Measurements from ENCODE around the gene ZC3H6.

ZC3H6 gene

DNA sequence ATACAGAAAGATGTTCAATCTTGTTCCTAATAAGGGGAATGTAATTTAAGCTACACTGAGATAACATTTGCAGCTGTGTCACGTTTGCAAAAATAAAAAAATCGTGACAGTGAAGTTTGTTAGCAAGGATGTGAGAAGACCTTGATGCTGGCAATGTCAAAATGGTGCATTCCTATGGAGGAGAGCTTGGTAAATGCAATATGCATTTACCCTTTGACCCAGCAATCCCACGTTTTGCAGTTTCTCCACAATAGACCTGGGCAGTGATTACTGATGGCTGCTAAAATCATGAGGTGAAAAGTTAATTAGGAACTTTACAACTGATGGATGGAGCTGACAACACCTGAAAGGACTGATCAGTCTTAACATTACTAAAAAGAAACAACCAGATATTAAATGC, 43.1 kb downstream of the ZC3H6 start:
- no peaks in the 10 kb centered on the region for H4K20me1 ChIP-seq (ENCODE audit: low read depth, low read length)
- H3K36me3 ChIP-seq (ENCODE audit: low read length) = no peaks in the 10 kb centered on the region
- no peaks in the 10 kb centered on the region for H3K9me2 ChIP-seq (replicated peaks; ENCODE audit: insufficient read depth, low read length)
- H3K9me3 ChIP-seq (ENCODE audit: insufficient read depth, low read length) = no peaks in the 10 kb centered on the region
- H3F3A ChIP-seq (ENCODE audit: insufficient read depth) = no peaks in the 10 kb centered on the region
- no peaks in the 10 kb centered on the region for H3K79me2 ChIP-seq (ENCODE audit: insufficient read depth, low read length)
- no peak overlapping the region for H3K4me2 ChIP-seq (ENCODE audit: low read depth, low read length, poor library complexity, severe bottlenecking)
- no peak overlapping the region for H3K9ac ChIP-seq (ENCODE audit: low read length)
- TF ChIP-seq EZH2phosphoT487 (conservative IDR thresholded peaks at IDR 0.05; ENCODE audit: low read length) = no peak
- TF ChIP-seq, protein P1, sequence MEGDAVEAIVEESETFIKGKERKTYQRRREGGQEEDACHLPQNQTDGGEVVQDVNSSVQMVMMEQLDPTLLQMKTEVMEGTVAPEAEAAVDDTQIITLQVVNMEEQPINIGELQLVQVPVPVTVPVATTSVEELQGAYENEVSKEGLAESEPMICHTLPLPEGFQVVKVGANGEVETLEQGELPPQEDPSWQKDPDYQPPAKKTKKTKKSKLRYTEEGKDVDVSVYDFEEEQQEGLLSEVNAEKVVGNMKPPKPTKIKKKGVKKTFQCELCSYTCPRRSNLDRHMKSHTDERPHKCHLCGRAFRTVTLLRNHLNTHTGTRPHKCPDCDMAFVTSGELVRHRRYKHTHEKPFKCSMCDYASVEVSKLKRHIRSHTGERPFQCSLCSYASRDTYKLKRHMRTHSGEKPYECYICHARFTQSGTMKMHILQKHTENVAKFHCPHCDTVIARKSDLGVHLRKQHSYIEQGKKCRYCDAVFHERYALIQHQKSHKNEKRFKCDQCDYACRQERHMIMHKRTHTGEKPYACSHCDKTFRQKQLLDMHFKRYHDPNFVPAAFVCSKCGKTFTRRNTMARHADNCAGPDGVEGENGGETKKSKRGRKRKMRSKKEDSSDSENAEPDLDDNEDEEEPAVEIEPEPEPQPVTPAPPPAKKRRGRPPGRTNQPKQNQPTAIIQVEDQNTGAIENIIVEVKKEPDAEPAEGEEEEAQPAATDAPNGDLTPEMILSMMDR (IDR thresholded peaks at IDR 0.05; ENCODE audit: insufficient read depth, low read length, poor library complexity, severe bottlenecking) = no peak
- H3K4me3 ChIP-seq (ENCODE audit: insufficient read depth, low read length, poor library complexity, severe bottlenecking) = no peak overlapping the region
- no peaks in the 10 kb centered on the region for H3K27me3 ChIP-seq (ENCODE audit: low read length)
- H2AFZ ChIP-seq (ENCODE audit: low read depth, low read length, severe bottlenecking) = no peak overlapping the region
- no peak overlapping the region for H3K27ac ChIP-seq (ENCODE audit: low read depth, low read length)

DNA sequence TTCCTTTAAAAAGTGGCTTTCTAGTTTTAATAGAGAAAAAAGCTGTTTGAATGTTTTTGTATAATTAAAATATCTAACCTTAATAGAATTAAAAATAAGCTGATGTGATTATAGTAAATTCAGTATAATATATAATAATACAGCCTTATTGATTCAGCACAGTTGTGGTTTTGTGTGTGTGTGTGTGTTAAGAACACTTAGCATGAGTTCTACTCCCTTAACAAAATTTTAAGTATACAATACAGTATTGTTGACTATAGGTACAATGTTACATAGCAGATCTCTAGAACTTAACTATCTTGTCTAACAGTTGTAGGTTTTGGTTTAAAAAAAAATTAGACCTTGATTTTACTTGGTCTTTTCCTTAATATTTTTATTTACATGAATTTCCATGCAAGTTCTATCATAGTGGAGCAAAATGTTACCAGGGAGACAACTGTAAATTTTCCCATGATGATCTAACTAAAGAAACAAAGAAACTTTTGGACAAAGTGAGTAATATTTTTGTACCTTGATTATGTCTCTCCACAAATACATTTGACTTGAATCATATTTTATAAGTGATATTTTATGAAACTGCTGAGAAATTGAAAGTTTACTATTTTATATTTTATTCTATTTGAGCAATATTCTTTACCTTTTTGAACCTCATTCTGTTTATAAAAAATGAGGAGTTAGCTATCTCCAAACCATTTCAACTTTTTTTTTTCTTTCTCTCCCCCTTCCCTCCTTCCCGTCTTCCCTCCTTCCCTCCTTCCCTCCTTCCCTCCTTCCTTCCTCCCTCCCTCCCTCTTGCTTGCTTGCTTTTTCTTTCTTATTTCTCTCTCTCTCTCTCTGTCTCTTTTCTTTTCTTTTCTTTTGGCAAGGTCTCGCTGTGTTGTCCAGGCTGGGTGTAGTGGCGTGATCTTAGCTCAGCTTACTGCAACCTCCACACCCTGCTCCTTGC, 46.3 kb downstream of the ZC3H6 start:
- no peaks in the 10 kb centered on the region for H3K9me2 ChIP-seq (replicated peaks; ENCODE audit: insufficient read depth, low read length)
- no peaks in the 10 kb centered on the region for H3K79me2 ChIP-seq (ENCODE audit: insufficient read depth, low read length)
- no peaks in the 10 kb centered on the region for H3F3A ChIP-seq (ENCODE audit: insufficient read depth)
- no peaks in the 10 kb centered on the region for H4K20me1 ChIP-seq (ENCODE audit: low read depth, low read length)
- H3K9me3 ChIP-seq (ENCODE audit: insufficient read depth, low read length) = no peaks in the 10 kb centered on the region
- H2AFZ ChIP-seq (ENCODE audit: low read depth, low read length, severe bottlenecking) = no peak overlapping the region
- TF ChIP-seq, protein P1 (IDR thresholded peaks at IDR 0.05; ENCODE audit: insufficient read depth, low read length, poor library complexity, severe bottlenecking) = no peak
- no peak for TF ChIP-seq EZH2phosphoT487 (conservative IDR thresholded peaks at IDR 0.05; ENCODE audit: low read length)
- H3K9ac ChIP-seq (ENCODE audit: low read length) = no peak overlapping the region
- no peak overlapping the region for H3K27ac ChIP-seq (ENCODE audit: low read depth, low read length)
- no peak overlapping the region for H3K4me2 ChIP-seq (ENCODE audit: low read depth, low read length, poor library complexity, severe bottlenecking)
- H3K36me3 ChIP-seq (ENCODE audit: low read length) = no peaks in the 10 kb centered on the region
- no peaks in the 10 kb centered on the region for H3K27me3 ChIP-seq (ENCODE audit: low read length)
- H3K4me3 ChIP-seq (ENCODE audit: insufficient read depth, low read length, poor library complexity, severe bottlenecking) = no peak overlapping the region

DNA sequence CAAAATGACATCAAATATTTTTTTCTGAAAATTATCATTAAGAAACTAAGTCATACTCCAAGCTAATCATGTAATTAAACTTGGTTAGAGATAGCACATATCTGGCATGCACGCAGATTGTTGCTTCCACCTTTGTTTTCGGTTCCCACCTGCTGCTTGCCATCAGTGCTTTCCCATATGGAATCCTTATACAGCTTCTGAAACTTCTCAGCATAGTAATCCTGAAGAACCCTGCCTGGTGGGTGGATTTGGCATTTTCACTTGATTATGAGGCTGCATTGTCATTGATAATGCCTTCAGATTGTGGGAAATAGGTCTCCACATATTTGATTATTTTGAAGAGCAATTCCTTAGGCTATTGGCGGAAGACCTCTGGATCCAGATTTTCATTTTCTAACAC, 47.5 kb downstream of the ZC3H6 start:
- no peak overlapping the region for H3K4me3 ChIP-seq (ENCODE audit: insufficient read depth, low read length, poor library complexity, severe bottlenecking)
- H4K20me1 ChIP-seq (ENCODE audit: low read depth, low read length) = no peaks in the 10 kb centered on the region
- no peak overlapping the region for H3K27ac ChIP-seq (ENCODE audit: low read depth, low read length)
- H3K9ac ChIP-seq (ENCODE audit: low read length) = no peak overlapping the region
- no peaks in the 10 kb centered on the region for H3K79me2 ChIP-seq (ENCODE audit: insufficient read depth, low read length)
- no peaks in the 10 kb centered on the region for H3K36me3 ChIP-seq (ENCODE audit: low read length)
- H3K9me3 ChIP-seq (ENCODE audit: insufficient read depth, low read length) = no peaks in the 10 kb centered on the region
- no peak overlapping the region for H2AFZ ChIP-seq (ENCODE audit: low read depth, low read length, severe bottlenecking)
- H3F3A ChIP-seq (ENCODE audit: insufficient read depth) = no peaks in the 10 kb centered on the region
- H3K27me3 ChIP-seq (ENCODE audit: low read length) = no peaks in the 10 kb centered on the region
- no peak for TF ChIP-seq EZH2phosphoT487 (conservative IDR thresholded peaks at IDR 0.05; ENCODE audit: low read length)
- TF ChIP-seq, protein P1 (IDR thresholded peaks at IDR 0.05; ENCODE audit: insufficient read depth, low read length, poor library complexity, severe bottlenecking) = no peak
- H3K4me2 ChIP-seq (ENCODE audit: low read depth, low read length, poor library complexity, severe bottlenecking) = no peak overlapping the region
- no peaks in the 10 kb centered on the region for H3K9me2 ChIP-seq (replicated peaks; ENCODE audit: insufficient read depth, low read length)
